BE2C (cell line): ENCODE results near the gene CACNA1B.

Source experiments
- DNase-seq: peaks from one replicate; pipeline ENCODE4 v3.0.0-alpha.2; 2020
- H3K27me3 ChIP-seq: fragments of 250-450 bp; sonication (Bioruptor Pico); 2 replicates; pipeline ENCODE4 v1.5.1; 2020; ENCODE audit warnings: mild to moderate bottlenecking
- H3K36me3 ChIP-seq: fragments of 250-450 bp; sonication (Bioruptor Pico); 2 replicates; pipeline ENCODE4 v1.5.1; 2020; ENCODE audit warnings: mild to moderate bottlenecking
- H3K4me1 ChIP-seq: fragments of 250-450 bp; sonication (Bioruptor Pico); 2 replicates; pipeline ENCODE4 v1.5.1; 2020
- H3K4me3 ChIP-seq: 2 replicates; pipeline ENCODE4 v1.5.1; 2011; ENCODE audit warnings: low read depth, low read length
- H3K9me3 ChIP-seq: fragments of 250-450 bp; sonication (Bioruptor Pico); 2 replicates; pipeline ENCODE4 v1.5.1; 2020
- TF ChIP-seq, protein P1 (sequence below): IDR thresholded peaks from 2 replicates; pipeline ENCODE4 v1.5.1; 2012; ENCODE audit warnings: mild to moderate bottlenecking, low read depth, low read length

CACNA1B gene

DNA sequence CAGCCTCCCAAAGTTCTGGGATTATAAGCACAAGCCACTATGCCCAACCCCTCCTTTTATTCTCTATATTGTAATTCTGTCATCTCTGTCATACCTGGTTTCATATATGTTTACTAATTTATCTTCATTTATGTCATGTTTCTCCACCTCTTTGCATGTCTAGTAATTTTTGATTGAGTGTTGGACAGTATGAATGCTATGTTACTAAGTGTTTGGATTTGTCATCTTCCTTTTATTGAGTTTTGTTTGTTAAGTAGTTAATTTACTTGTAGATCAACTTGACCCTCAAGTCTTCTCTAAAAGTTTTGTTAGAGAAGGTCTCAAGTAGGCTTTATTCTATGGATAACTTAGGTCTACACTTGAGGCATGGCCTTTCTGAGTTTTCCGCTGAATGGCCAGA is 17.2 kb upstream of the CACNA1B start:
- TF ChIP-seq, protein P1, sequence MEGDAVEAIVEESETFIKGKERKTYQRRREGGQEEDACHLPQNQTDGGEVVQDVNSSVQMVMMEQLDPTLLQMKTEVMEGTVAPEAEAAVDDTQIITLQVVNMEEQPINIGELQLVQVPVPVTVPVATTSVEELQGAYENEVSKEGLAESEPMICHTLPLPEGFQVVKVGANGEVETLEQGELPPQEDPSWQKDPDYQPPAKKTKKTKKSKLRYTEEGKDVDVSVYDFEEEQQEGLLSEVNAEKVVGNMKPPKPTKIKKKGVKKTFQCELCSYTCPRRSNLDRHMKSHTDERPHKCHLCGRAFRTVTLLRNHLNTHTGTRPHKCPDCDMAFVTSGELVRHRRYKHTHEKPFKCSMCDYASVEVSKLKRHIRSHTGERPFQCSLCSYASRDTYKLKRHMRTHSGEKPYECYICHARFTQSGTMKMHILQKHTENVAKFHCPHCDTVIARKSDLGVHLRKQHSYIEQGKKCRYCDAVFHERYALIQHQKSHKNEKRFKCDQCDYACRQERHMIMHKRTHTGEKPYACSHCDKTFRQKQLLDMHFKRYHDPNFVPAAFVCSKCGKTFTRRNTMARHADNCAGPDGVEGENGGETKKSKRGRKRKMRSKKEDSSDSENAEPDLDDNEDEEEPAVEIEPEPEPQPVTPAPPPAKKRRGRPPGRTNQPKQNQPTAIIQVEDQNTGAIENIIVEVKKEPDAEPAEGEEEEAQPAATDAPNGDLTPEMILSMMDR, result no peak
- no peaks in the 10 kb centered on the region; the same call in 1 of the 2 replicates for H3K4me1 ChIP-seq
- H3K9me3 ChIP-seq, result no peaks in the 10 kb centered on the region
- no peak overlapping the region for H3K4me3 ChIP-seq
- no peaks in the 10 kb centered on the region for H3K36me3 ChIP-seq
- no peak for DNase-seq
- H3K27me3 ChIP-seq, result no peaks in the 10 kb centered on the region

DNA sequence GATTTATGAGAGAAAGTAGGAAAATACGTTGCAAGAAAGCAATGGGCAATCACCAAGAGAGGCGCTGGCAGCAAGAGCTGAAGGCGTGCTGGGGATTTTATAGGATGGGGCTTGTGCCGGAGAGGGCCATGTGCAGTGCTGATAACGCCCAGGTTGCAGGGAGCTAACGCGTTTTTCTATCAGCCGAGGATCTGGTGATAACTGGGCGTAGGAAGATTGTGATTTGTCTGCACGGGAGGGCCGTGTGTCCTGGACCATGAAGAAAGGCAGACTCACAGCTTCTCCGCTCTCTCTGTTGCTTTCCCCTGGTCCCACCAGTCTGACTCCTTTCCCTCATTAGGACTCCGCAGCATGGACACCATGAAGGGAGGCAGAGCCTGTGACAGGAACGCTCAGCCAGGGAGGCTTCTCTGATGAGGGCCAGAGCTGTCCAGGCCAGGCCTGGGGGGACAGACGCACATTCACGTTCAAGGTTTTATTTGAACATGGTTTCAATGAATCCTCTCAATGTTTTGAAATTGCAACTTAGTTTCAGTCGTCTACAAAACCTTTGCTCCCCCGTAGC is 11.9 kb upstream of the CACNA1B start:
- TF ChIP-seq, protein P1, result no peak
- H3K4me1 ChIP-seq, result peaks cover 4% of the 10 kb centered on the region; the same call in 1 of the 2 replicates
- peak overlapping the region; percentile 36 for H3K4me3 ChIP-seq
- H3K9me3 ChIP-seq, result no peaks in the 10 kb centered on the region; the same call in 1 of the 2 replicates
- DNase-seq, result peak; percentile 61
- no peaks in the 10 kb centered on the region for H3K36me3 ChIP-seq
- no peaks in the 10 kb centered on the region for H3K27me3 ChIP-seq

DNA sequence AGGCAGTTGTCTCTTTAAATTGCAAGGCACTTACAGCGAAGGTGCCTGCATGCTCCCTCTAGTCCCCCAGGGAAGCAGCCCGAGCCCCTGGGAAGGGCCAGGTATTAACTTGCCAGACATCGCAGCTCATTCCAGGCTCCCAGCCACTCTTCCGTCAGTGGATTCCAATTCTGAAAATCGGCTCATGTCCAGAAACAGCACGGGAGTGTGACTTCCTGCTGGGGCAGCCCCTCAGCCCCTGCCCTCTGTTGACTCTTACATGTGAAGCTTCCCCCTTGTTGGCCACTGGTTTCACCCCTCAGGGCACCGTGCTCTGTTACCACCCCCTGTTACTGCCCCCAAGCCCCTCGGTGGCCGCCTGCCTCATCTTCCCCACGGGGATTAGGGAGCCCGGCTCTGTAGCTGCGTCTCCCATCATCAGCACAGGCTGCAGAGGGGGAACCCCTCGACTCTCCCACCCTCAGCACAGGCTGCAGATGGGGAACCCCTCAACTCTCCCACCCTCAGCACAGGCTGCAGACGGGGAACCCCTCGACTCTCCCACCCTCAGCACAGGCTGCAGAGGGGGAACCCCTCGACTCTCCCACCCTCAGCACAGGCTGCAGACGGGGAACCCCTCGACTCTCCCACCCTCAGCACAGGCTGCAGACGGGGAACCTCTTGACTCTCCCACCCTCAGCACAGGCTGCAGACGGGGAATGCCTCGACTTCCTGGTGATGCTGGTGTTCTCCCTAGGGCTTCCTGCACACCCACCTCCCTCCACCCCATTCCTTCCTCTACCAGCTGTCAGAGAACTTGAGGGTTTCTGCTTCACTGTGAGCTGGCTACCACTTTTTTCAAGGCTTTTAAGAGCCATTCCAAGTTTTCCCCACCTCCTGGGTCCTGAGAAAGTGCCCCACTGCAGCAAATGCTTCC is 11.1 kb upstream of the CACNA1B start:
- TF ChIP-seq, protein P1, result no peak
- Histone ChIP-seq H3K4me1 (peaks cover 4% of the 10 kb centered on the region; the same call in 1 of the 2 replicates), H3K27me3 (no peaks in the 10 kb centered on the region), H3K36me3 (no peaks in the 10 kb centered on the region), H3K9me3 (no peaks in the 10 kb centered on the region; the same call in 1 of the 2 replicates), H3K4me3 (peak overlapping the region; percentile 36)
- no peak for DNase-seq

DNA sequence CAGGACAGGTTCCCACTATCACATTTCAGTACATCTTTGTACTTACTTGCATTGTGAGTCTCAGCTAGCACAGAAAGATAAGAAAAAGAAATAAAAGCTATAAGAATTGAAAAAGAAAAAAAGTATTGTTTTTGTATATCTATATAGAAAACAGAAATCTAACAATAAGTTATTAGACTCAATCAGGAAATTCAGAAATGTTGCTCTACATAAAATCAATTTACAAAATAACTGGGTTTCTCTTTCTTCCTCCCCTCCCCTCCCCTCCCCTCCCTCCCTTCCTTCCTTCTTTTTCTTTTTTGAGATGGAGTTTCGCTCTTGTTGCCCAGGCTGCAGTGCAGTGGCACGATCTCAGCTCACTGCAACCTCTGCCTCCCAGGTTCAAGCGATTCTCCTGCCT is 7.2 kb upstream of the CACNA1B start:
- H3K4me1 ChIP-seq, result 0 out of 2 replicates have a peak, but pooled peaks cover 4% of the 10 kb centered on the region
- no peaks in the 10 kb centered on the region for H3K36me3 ChIP-seq
- no peak overlapping the region for H3K4me3 ChIP-seq
- TF ChIP-seq, protein P1, result no peak
- no peak for DNase-seq
- no peaks in the 10 kb centered on the region; the same call in 1 of the 2 replicates for H3K9me3 ChIP-seq
- H3K27me3 ChIP-seq, result no peaks in the 10 kb centered on the region; the same call in 1 of the 2 replicates

DNA sequence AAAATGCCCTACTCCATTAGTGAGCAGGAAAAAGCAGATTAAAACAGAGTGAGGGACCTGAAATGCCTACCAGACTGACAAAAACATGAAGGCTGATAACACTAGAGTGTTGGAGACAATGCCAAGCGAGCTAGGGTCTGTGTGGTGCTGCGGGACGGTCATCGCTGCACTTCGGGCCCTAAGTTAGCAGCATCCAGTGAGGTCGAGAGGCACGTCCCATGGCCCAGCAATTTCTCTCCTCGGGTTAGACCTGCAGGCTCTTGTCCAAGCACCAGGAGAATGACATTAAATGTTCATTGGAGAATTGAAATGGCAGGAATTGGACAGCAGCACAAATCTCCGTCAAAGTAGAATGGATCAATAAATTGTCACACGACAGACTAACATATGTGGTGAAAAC is 5.3 kb upstream of the CACNA1B start:
- Histone ChIP-seq H3K9me3 (no peaks in the 10 kb centered on the region; the same call in 1 of the 2 replicates), H3K27me3 (peaks cover 4% of the 10 kb centered on the region), H3K36me3 (no peaks in the 10 kb centered on the region), H3K4me3 (no peak overlapping the region), H3K4me1 (no peaks in the 10 kb centered on the region)
- no peak for DNase-seq
- TF ChIP-seq, protein P1, result no peak

DNA sequence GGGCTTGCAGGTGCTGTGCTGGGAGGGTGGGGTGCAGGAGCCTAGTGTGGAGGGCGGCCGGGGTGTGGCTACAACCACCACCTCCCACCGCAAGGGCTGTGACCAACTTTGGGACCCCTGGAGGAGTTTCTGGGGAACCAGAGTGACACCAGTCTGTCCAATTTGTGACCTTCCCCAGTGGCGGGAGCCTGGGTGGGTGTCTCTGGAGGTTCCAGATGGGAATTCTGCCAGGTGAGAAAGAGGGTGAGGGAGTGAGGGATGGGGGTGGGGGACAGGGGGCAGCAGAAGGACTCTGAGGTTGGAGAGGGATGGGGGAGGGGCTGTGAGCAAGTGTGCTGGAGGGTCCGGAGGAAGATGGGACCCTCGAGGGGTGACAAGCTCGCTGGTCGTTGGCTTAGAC is 4.2 kb upstream of the CACNA1B start:
- no peaks in the 10 kb centered on the region for H3K4me1 ChIP-seq
- TF ChIP-seq, protein P1, result no peak
- no peak overlapping the region for H3K4me3 ChIP-seq
- no peak for DNase-seq
- peaks cover 7% of the 10 kb centered on the region for H3K27me3 ChIP-seq
- no peaks in the 10 kb centered on the region; the same call in 1 of the 2 replicates for H3K9me3 ChIP-seq
- no peaks in the 10 kb centered on the region for H3K36me3 ChIP-seq
